Panc1 (cell line): ENCODE measurements around the gene CLEC12A. TPM values are rescaled to one million over a fixed set of nuclear protein-coding genes. Genes with fewer than 3 reads are reported as not detected.

Source experiments
- ATAC-seq: fragments of 200-7000 bp; cut with Tn5 transposase; 2 replicates; pipeline ENCODE4 v1.9.1; 2020; ENCODE audit warnings: mild to moderate bottlenecking, moderate library complexity
- BruUV-seq: library from RNA; stranded (reverse); fragments of 400-500 nt; replicated peaks from 2 replicates; lab custom pipeline; 2021; lab: Mats Ljungman, UMichigan
- CTCF ChIA-PET: fragments of 300-600 bp; sonication (Branson Sonifier 250); formaldehyde crosslinking; loops from one replicate; lab custom pipeline; 2022; ENCODE audit warnings: antibody characterized with exemption; lab: Charles Lee
- POLR2A ChIA-PET: fragments of 300-600 bp; sonication (Branson Sonifier 250); formaldehyde crosslinking; loops from one replicate; lab custom pipeline; 2022; ENCODE audit warnings: antibody characterized with exemption; lab: Charles Lee
- DNase-seq: peaks from one replicate; pipeline ENCODE4 v3.0.0-alpha.2; 2010; ENCODE audit warnings: low read depth, low spot score
- H3K27ac ChIP-seq: 2 replicates; pipeline ENCODE4 v1.5.1; 2011; ENCODE audit warnings: mild to moderate bottlenecking, low read length, inconsistent platforms
- H3K27me3 ChIP-seq: fragments of 200-500 bp; sonication (Bioruptor generic); 2 replicates; pipeline ENCODE4 v1.6.0; 2014; ENCODE audit warnings: low read length, inconsistent platforms; ENCODE audit not compliant: control insufficient read depth, insufficient read depth
- H3K36me3 ChIP-seq: fragments of 200-500 bp; sonication (Bioruptor generic); 2 replicates; pipeline ENCODE4 v1.5.1; 2014; ENCODE audit warnings: inconsistent platforms, mild to moderate bottlenecking, low read length, moderate library complexity; ENCODE audit not compliant: control insufficient read depth, insufficient read depth
- H3K4me1 ChIP-seq: 2 replicates; pipeline ENCODE4 v1.5.1; 2011; ENCODE audit warnings: inconsistent platforms, mild to moderate bottlenecking, low read length, moderate library complexity; ENCODE audit not compliant: control insufficient read depth, insufficient read depth
- H3K4me3 ChIP-seq, 2 experiments: 2 replicates each; pipeline ENCODE4 v1.5.1; 2011 to 2012; ENCODE audit warnings: low read depth in 2 of 2, low read length in 2 of 2, mild to moderate bottlenecking in 2 of 2, inconsistent platforms in 1 of 2, moderate library complexity in 1 of 2
- H3K9me3 ChIP-seq: fragments of 200-500 bp; sonication (Bioruptor generic); 2 replicates; pipeline ENCODE4 v1.5.1; 2014; ENCODE audit warnings: low read depth, mild to moderate bottlenecking, inconsistent platforms, low read length, moderate library complexity; ENCODE audit not compliant: control insufficient read depth, insufficient read depth
- CTCF ChIP-seq: fragments of 450-650 bp; IDR thresholded peaks from 2 replicates; pipeline ENCODE4 v1.5.1; 2017; ENCODE audit warnings: mild to moderate bottlenecking
- POLR2AphosphoS5 ChIP-seq: IDR thresholded peaks from 2 replicates; pipeline ENCODE4 v1.6.1; 2012; ENCODE audit warnings: mild to moderate bottlenecking, low read depth, low read length, moderate library complexity
- REST ChIP-seq, 2 experiments: IDR thresholded peaks; 2 replicates each; pipeline ENCODE4 v1.6.1; 2011 to 2012; ENCODE audit warnings: low read depth in 2 of 2, control low read depth in 1 of 2, low read length in 1 of 2, mild to moderate bottlenecking in 1 of 2, moderate library complexity in 1 of 2; ENCODE audit not compliant: insufficient read depth in 1 of 2
- SIN3A ChIP-seq: IDR thresholded peaks from 2 replicates; pipeline ENCODE4 v1.6.1; 2012; ENCODE audit warnings: low read depth, mild to moderate bottlenecking, low read length, moderate library complexity, borderline replicate concordance; ENCODE audit not compliant: insufficient read depth
- TCF7L2 ChIP-seq: IDR thresholded peaks from 2 replicates; pipeline ENCODE4 v1.6.1; 2011; ENCODE audit warnings: mild to moderate bottlenecking, low read depth, low read length, inconsistent platforms
- in situ Hi-C: cut with HindIII; loops from 2 replicates; pipeline ENCODE4 v1.10.0; 2016; ENCODE audit warnings: low sequenced_read_pairs, low pct_unique_long_range_greater_than_20kb
- intact Hi-C: fragments of 100-400 bp; cut with micrococcal nuclease; formaldehyde crosslinking; loops from one replicate; pipeline ENCODE4 v1.10.0; 2022; ENCODE audit not compliant: unreplicated experiment
- total RNA-seq: library from RNA; stranded (reverse); gene quantifications from one replicate; pipeline ENCODE4 v1.2.1, GENCODE V29; 2021; ENCODE audit not compliant: unreplicated experiment

The CLEC12A gene
- total RNA-seq, 1 experiment from 2014 or later, result not detected

GRCh38 chr12:9960590-9960989, 10.6 kb upstream of the CLEC12A start:
- no peaks in the 10 kb centered on the region for H3K9me3 ChIP-seq
- no TSS peak for BruUV-seq
- TF ChIP-seq TCF7L2 (no peak), REST (IDR thresholded peaks at IDR 0.05; ENCODE audit: insufficient read depth in 1 of 2, low read depth in 2 of 2, low read length in 1 of 2) (no peak), POLR2AphosphoS5 (no peak), CTCF (no peak), SIN3A (no peak)
- CTCF ChIA-PET, result no interaction called here
- no peak overlapping the region for H3K4me3 ChIP-seq
- in situ Hi-C loops (no loop called here), intact Hi-C loops (no loop called here)
- DNase-seq (no peak), ATAC-seq (no peak)
- H3K27me3 ChIP-seq, result no peaks in the 10 kb centered on the region
- H3K36me3 ChIP-seq, result no peaks in the 10 kb centered on the region
- H3K27ac ChIP-seq, result no peak overlapping the region
- H3K4me1 ChIP-seq, result no peaks in the 10 kb centered on the region
- POLR2A ChIA-PET, result no interaction called here

GRCh38 chr12:9961106-9961505, 10.1 kb upstream of the CLEC12A start:
- DNase-seq (no peak), ATAC-seq (no peak)
- Histone ChIP-seq H3K4me1 (no peaks in the 10 kb centered on the region), H3K27ac (no peak overlapping the region), H3K27me3 (no peaks in the 10 kb centered on the region), H3K36me3 (no peaks in the 10 kb centered on the region), H3K9me3 (no peaks in the 10 kb centered on the region), H3K4me3 (no peak overlapping the region)
- intact Hi-C loops, result no loop called here
- in situ Hi-C loops, result no loop called here
- POLR2A ChIA-PET, result no interaction called here
- no TSS peak for BruUV-seq
- TF ChIP-seq POLR2AphosphoS5 (no peak), REST (IDR thresholded peaks at IDR 0.05; ENCODE audit: insufficient read depth in 1 of 2, low read depth in 2 of 2, low read length in 1 of 2) (no peak), CTCF (no peak), SIN3A (no peak), TCF7L2 (no peak)
- CTCF ChIA-PET, result no interaction called here
